Ureter (tissue), 1 donor: ENCODE data around the gene RNGTT. TPM values are rescaled to one million over a fixed set of nuclear protein-coding genes. Genes with fewer than 3 reads are reported as not detected.

ENCODE experiments used
- DNase-seq: peaks from one replicate; pipeline ENCODE4 v3.0.0-alpha.2; 2020; ENCODE audit warnings: low spot score
- total RNA-seq: library from RNA; stranded (reverse); gene quantifications from one replicate; pipeline ENCODE4 v1.2.4, GENCODE V29; 2023
- donor health status: DM: yes; HTN: yes; CAD: no.

RNGTT gene
- total RNA-seq, 1 donor from 2014 or later = 14.9 TPM

DNA sequence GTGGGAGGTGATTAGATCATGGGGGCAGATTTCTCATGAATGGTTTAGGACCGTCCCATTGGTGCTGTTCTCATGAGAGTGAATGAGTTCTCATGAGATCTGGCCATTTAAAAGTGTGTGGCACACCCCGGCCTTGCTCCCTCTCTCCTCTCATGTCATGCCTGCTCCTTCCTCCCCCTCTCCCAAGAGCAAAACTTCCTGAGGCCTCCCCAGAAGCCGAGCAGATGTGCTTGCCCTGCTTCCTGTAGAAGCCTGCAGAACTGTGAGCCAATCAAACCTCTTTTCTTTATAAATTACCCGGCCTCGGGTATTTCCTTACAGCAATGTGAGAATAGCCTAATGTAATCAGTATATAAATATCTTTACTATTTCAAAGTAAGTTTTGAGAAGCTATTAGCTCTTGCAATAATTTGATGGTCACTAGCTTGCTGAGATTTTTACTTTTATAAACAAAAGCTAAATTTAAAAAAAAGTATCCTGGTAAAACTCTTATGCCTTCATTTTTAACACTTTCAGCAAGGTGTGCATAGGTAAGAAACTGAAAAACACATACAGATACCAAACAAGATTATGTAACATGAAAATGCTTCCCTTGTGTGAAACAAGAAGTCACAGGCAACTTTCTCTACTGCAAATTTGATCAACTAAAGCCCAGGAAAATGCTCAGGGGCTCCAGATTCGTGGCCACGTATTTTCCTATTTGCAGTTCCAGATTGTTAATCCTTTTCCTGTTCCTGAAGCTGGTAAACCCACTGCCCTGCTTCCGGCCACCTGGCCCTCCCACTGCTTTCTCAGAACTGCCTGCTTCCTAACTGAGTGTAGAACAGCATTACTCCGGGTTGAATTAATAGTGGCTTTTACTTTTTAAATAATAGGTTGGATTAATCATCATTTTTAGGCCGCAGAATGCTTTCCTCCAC is 402.1 kb downstream of the RNGTT start:
- no peak for DNase-seq

Other genes with a start within 250 kb of the RNGTT start
- gene PNRC1, start 117.1 kb upstream of the RNGTT start, total RNA-seq = 204 TPM
- 0.57 TPM for gene SRSF12, start 154.5 kb upstream of the RNGTT start, total RNA-seq
- 13.6 TPM for gene PM20D2, start 182.4 kb upstream of the RNGTT start, total RNA-seq